GM21717 (cell line): ENCODE data around the gene SLC4A2.
"Not testable (repeated sequence)": the region's sequence is repeated elsewhere in the genome, so short reads cannot be mapped to it uniquely, and the experiment has no call there.

Source experiments
- ATAC-seq: cut with Tn5 transposase; IDR thresholded peaks from one replicate; pipeline ENCODE4 v1.9.1; 2021; ENCODE audit warnings: mild to moderate bottlenecking, moderate library complexity; ENCODE audit not compliant: unreplicated experiment

The SLC4A2 gene

GRCh38 chr7:151023232-151023631 lies 36.2 kb upstream of the SLC4A2 start:
- ATAC-seq = no peak

GRCh38 chr7:151024435-151025056 lies 34.8 kb upstream of the SLC4A2 start, which contains the start of gene ATG9B:
Gene ATG9B, minus strand, starts transcription at chr7:151024494. Its CDS starts 71 bp downstream, at chr7:151024423.
- ATAC-seq = no peak

DNA sequence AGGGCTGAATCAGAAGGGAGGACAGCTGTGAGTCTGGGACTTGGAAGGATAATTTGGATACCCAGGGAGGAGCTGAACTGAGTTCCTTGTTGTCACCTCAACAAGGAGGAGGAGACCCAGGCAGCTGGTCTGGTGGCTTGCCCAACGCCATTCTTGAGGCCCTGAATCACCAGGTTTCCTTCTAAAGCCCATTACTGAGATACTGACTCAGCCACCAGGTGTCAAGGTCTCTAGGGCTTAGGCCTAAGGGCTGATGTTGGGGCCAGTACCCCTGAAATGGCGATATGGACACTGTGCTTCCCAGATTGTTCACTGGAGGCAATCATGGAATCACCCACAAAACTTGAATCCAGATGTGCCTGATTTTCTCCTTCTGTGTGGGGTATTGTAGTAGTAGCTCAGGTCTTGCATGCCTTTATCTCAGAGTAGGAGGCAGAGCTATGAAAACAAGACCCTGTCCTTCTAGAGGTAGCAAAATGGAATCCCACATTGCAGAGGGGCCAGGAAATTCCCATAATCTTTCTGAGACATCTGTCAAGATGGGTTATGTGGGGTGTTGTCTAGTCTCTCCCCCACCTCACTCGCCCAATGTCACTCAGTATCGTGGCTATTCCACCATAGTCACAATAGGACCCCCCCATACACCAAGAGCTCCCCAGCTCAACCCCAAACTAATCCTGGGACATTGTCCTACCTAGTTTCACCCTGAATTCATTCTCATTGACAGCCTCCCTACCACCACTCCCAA lies 33.3 kb upstream of the SLC4A2 start:
- ATAC-seq = no peak

- ATAC-seq = not testable (repeated sequence)
Observed at GRCh38 chr7:151026771-151027727, 32.3 kb upstream of the SLC4A2 start.

DNA sequence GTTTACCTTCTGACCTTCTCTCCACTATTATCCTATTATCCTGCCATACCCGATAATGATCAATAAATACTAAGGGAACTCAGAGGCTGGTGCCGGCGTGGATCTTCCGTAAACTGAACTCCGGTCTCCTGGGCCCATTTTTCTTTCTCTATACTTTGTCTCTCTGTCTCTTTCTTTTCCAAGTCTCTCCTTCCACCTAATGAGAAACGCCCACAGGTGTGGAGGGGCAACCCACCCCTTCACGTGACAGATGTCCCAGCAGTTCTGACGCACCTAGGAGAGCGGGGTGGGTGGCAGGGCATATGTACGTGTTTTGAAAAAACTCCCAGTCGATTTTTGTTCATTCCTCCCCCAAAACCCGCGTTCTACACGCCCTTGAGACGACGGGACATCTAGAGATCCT lies 31.7 kb upstream of the SLC4A2 start:
- peak; percentile 0 for ATAC-seq

- peak; percentile 98 for ATAC-seq
Observed at GRCh38 chr7:151028131-151028947, 31.1 kb upstream of the SLC4A2 start, which contains the start of gene ABCB8. Gene ABCB8, plus strand, starts transcription at chr7:151028450. Its CDS starts 66 bp downstream, at chr7:151028516.

DNA sequence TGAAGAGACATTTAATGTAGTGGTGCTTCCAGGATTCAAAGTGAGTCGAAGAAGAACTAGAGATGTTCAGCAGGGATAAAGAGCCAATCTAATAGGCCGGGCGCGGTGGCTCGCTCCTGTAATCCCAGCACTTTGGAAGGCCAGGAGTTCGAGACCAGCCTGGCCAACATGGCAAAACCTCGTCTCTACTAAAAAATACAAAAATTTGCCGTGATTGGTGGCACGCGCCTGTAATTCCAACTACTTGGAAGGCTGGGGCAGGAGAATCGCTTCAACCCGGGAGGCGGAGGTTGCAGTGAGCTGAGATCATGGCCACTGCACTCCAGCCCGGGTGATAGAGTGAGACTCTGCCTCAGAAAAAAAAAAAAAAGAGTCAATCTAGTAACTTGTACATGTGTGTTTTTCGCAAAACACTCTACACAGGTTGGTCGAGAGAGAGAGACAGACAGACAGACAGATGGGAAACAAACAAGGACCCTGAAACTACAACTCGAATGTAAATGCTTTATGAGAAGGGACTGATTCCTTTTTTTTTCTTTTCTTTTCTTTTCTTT lies 30.4 kb upstream of the SLC4A2 start:
- ATAC-seq = no peak

DNA sequence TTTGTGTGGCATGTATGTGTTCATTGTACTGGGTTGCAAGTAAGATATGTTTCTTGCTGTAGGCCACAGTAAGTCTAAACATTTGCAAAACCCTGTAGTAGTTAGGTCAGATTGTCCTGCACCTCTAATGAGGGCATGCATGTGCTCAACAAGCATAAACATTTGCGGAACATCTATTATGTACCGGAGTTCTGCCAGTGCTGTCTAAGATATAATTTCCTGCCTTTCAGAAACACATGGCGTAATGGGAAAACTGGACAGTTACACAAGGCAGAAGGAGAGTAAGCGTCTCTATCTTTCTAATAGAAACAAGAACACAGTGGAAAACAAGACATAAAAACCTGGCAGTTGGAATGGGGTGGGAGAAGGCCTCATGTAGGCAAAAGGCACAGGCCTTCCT lies 28.4 kb upstream of the SLC4A2 start:
- no peak for ATAC-seq

GRCh38 chr7:151032936-151033863 lies 26.2 kb upstream of the SLC4A2 start:
- no peak for ATAC-seq

- ATAC-seq = no peak
Observed at GRCh38 chr7:151033864-151034249, 25.5 kb upstream of the SLC4A2 start.

DNA sequence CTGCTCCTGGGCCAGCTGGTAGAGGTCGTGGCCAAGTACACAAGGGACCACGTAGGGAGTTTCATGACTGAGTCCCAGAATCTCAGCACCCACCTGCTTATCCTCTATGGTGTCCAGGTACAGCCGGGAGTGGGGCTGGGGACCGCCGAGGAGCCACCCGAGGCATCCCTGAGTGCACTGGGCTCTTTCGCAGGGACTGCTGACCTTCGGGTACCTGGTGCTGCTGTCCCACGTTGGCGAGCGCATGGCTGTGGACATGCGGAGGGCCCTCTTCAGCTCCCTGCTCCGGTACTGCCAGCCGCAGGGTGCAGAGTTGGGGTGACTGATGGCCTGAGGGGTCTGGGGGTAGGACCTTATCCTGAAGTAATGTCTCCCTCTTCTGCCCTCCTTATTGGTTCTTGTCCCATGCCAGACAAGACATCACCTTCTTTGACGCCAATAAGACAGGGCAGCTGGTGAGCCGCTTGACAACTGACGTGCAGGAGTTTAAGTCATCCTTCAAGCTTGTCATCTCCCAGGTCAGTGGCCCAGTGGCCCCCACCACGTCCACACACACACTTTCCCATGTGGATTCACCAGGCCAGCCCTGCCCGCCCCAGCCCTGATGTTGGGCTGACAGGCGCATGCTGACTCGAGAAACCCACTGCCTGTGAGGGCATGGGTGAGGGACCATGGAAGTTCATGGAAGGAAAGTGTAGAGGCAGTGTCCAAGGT lies 24.9 kb upstream of the SLC4A2 start:
- ATAC-seq = no peak

DNA sequence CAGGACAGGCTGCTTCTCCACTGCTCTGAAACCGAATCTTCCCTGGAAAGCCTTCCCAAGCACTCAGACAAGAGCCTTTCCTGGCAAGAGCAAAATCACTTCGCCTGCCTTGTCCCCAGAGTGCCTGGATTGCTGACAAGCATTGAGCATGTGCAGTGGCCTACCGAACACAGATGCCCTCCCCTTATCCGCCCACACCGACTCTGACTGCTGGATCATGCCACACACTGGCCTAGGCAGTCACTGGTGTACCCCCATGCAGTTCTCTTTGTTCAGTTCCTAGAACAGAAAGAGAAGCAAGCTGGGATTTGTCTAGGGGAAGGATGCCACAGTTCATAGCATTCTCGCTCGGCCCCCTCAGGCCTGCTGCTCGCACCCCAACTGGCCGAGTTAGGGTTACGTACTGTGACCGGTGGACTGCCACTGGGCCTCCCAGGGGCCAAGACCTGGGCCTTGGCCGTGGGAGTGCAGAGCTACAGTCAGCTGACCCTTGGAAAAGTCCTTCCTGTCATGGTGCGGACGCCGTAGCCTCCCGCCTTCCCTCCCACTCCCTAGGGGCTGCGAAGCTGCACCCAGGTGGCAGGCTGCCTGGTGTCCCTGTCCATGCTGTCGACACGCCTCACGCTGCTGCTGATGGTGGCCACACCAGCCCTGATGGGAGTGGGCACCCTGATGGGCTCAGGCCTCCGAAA lies 24.2 kb upstream of the SLC4A2 start:
- no peak for ATAC-seq

- no peak for ATAC-seq
Observed at GRCh38 chr7:151035902-151036301, 23.5 kb upstream of the SLC4A2 start.

GRCh38 chr7:151038951-151039849 lies 20.2 kb upstream of the SLC4A2 start:
- peak; percentile 49 for ATAC-seq

DNA sequence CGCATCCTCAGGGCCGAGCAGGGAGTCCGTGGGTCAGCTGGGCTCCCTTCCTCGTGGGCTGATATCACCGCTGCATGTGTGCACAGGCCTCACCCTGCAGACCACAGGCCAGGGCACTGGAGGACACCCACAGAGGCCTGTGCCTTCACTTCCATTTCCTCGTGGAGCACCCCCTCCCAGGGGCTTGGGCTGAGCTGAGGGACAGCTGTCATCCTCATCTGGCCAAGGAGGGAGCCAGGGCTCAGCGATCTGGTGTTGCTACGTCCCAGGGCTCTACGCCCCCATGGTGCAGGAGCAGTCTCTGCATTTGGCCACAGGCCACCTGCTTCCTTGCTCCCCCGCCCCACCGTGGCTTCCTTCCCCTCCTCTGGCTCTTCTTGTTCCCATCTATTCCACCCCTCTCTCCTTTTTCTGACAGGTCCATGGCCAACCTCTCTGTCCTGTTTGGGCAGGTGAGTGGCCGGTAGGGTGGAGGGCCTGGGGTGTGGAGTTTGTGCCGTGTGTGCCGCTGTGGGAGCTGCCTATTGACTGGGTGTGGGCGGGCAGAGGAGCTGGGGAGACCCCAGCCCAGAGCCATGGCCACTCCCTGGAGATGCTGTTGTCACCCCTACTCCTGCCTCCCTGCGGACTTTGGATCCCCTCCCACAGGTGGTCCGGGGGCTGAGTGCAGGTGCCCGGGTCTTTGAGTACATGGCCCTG lies 19.4 kb upstream of the SLC4A2 start:
- no peak for ATAC-seq
